Measurements from ENCODE around the gene TTLL5. TPM values are rescaled to one million over a fixed set of nuclear protein-coding genes. Genes with fewer than 3 reads are reported as not detected.

Gene TTLL5
- total and polyA plus RNA-seq, 3 experiments from 2014 or later: 12.5 to 35.1 (median 33.7) TPM

DNA sequence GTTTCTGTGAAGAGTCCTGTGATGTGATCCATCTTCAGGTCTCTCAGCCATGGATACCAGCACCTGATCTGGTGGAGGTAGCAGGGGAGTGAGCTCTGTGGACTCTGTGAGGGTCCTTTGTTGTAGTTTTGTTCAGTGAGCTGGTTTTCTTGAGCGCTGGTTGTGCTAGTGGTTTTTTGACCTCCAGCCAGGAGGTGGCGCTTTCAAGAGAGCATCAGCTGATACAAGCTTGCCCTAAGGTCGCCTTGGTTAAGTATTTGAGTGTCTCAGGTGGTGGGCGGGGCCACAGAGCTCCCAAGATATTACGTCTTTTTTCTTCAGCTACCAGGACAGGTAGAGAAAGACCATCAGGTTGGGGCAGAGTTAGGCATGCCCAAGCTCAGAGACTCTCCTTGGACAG, 139.7 kb downstream of the TTLL5 start:
- no peaks in the 10 kb centered on the region for H3K4me1 Mint-ChIP-seq
- no peak overlapping the region for H3K27ac ChIP-seq (ENCODE audit: low read depth, low read length)
- H3K4me3 ChIP-seq (ENCODE audit: low read length): no peak overlapping the region
- no peaks in the 10 kb centered on the region for H3K4me1 ChIP-seq (ENCODE audit: insufficient read depth, low read length)
- no peaks in the 10 kb centered on the region for H3K36me3 ChIP-seq (ENCODE audit: insufficient read depth, low read length)
- peaks cover 6 to 14% (median 9%) of the 10 kb centered on the region in 5 donors for H3K9me3 Mint-ChIP-seq
- peak overlapping the region in 1 of 8 donors; percentile 87 for H3K27ac Mint-ChIP-seq
- peaks cover 31 to 61% (median 54%) of the 10 kb centered on the region in 3 donors for H3K36me3 Mint-ChIP-seq
- CTCF ChIA-PET: interaction anchor here (2.0 kb wide), 1 partner anchor 182 kb away, joined by 5 read pairs; the partner anchor contains the start of gene TGFB3
- no peaks in the 10 kb centered on the region for H3K27me3 Mint-ChIP-seq
- H3K4me3 Mint-ChIP-seq: no peak overlapping the region
- no peaks in the 10 kb centered on the region for H3K9me3 ChIP-seq (ENCODE audit: low read length)
- H3K27me3 ChIP-seq (ENCODE audit: insufficient read depth, low read length, poor library complexity, severe bottlenecking): no peaks in the 10 kb centered on the region
- POLR2A ChIA-PET: no interaction called here
- no peak for DNase-seq

DNA sequence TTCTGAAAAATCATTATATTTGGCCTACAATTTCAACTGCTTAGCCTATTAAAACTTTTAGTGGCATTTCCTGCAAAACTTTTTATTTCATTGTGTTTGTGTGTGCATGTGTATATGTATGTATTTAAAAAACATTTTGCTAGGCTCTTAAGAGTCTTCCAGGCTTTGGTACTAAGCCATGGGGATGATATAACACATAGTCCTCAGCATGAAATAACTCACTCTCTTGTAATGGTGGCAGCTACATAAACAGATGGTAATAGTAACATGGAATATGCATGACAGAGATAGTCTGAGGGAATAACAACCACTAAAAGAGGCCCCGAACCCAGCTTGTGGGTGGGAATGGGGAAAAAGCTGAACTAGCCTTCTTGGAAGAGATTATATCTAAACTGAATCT, 141.4 kb downstream of the TTLL5 start:
- Histone ChIP-seq H3K4me3 (ENCODE audit: low read length) (no peak overlapping the region), H3K27ac (ENCODE audit: low read depth, low read length) (no peak overlapping the region), H3K4me1 (ENCODE audit: insufficient read depth, low read length) (no peaks in the 10 kb centered on the region), H3K36me3 (ENCODE audit: insufficient read depth, low read length) (no peaks in the 10 kb centered on the region), H3K27me3 (ENCODE audit: insufficient read depth, low read length, poor library complexity, severe bottlenecking) (no peaks in the 10 kb centered on the region), H3K9me3 (ENCODE audit: low read length) (no peaks in the 10 kb centered on the region)
- Mint-ChIP-seq H3K27me3 (no peaks in the 10 kb centered on the region), H3K27ac (no peak overlapping the region), H3K36me3 (peaks cover 37 to 55% (median 38%) of the 10 kb centered on the region in 3 donors), H3K4me3 (no peak overlapping the region), H3K4me1 (no peaks in the 10 kb centered on the region), H3K9me3 (peaks cover 6 to 12% (median 9%) of the 10 kb centered on the region in 5 donors)
- POLR2A ChIA-PET: no interaction called here
- CTCF ChIA-PET: interaction anchor here (0.9 to 1.0 kb wide), 2 partner anchors 11 to 104 kb away, joined by 3 read pairs; no protein-coding TSS in a partner anchor
- no peak for DNase-seq

DNA sequence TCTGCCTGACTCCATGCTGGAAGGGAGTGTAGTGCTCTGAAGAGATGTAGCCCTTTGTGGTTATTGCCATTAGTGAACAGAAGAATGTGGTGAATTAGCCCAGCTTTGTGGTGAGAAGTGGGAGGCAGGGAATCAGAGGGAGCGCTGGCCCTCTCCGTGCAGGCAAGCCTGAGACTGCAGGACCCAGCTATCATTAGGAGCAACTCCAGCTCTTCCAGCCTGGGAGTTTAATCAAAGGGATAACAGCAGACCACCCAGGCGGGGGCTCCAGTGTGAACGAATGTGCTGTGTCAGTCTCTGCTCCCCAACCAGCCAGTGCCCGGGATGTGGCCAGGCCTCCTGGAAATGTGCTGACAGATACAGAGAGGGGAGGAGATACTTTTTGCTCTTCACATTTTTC, 142.7 kb downstream of the TTLL5 start:
- peaks cover 24 to 47% (median 32%) of the 10 kb centered on the region in 3 donors for H3K36me3 Mint-ChIP-seq

DNA sequence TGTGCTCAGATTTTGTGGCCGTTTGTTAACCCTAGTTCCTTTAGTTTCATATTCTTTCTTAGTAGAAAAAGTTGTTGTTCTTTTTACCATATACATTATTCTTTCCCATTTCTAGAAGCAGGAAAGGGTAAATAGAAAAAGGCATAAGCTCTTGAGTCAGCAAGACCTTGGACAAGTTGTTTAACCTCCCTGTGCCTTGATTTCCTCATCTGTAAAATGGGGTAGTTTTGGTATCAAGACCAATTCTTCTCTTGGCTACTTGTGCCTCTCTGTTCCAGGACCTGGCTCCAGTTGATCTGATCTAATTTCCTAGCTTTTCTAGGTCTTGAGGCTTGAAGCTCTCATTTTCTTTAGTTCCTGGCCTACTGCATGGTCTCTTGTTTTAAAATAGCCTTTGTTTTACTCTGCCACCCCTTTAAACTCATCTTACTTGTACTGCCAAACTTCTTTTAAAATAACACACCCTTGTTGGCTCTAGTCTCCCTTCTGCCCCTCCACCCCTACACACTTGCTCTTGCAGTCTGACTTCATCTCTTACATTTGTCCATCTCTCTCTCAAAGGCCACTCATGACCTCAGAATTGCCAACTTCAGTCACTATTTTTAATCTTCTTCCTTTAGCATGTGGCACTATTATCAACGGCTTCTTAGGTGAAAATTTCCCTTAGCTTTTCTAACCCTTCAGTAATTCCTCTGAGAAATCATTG, 143.7 kb downstream of the TTLL5 start:
- H3K36me3 ChIP-seq (ENCODE audit: insufficient read depth, low read length): no peaks in the 10 kb centered on the region
- H3K9me3 ChIP-seq (ENCODE audit: low read length): no peaks in the 10 kb centered on the region
- H3K27me3 Mint-ChIP-seq: no peaks in the 10 kb centered on the region
- no peaks in the 10 kb centered on the region for H3K4me1 ChIP-seq (ENCODE audit: insufficient read depth, low read length)
- peaks cover 0 to 8% (median 2%) of the 10 kb centered on the region in 5 donors for H3K9me3 Mint-ChIP-seq
- POLR2A ChIA-PET: no interaction called here
- CTCF ChIA-PET: interaction anchor here (1.1 kb wide), 1 partner anchor 24 kb away, joined by 3 read pairs; no protein-coding TSS in a partner anchor
- peaks cover 15 to 38% (median 25%) of the 10 kb centered on the region in 3 donors for H3K36me3 Mint-ChIP-seq
- no peak for DNase-seq
- no peaks in the 10 kb centered on the region for H3K4me1 Mint-ChIP-seq
- peak overlapping the region in 1 of 8 donors; percentile 0 for H3K27ac Mint-ChIP-seq
- H3K27ac ChIP-seq (ENCODE audit: low read depth, low read length): no peak overlapping the region
- no peak overlapping the region for H3K4me3 Mint-ChIP-seq
- H3K4me3 ChIP-seq (ENCODE audit: low read length): no peak overlapping the region
- H3K27me3 ChIP-seq (ENCODE audit: insufficient read depth, low read length, poor library complexity, severe bottlenecking): no peaks in the 10 kb centered on the region

More for the DNA sequence above, 142.7 kb downstream of the TTLL5 start:
- no peak overlapping the region for H3K4me3 Mint-ChIP-seq
- H3K9me3 ChIP-seq (ENCODE audit: low read length): no peaks in the 10 kb centered on the region
- H3K4me1 Mint-ChIP-seq: no peaks in the 10 kb centered on the region
- POLR2A ChIA-PET: no interaction called here
- no peak overlapping the region for H3K27ac ChIP-seq (ENCODE audit: low read depth, low read length)
- peak overlapping the region in 1 of 8 donors; percentile 2 for H3K27ac Mint-ChIP-seq
- no peaks in the 10 kb centered on the region for H3K27me3 ChIP-seq (ENCODE audit: insufficient read depth, low read length, poor library complexity, severe bottlenecking)
- H3K4me1 ChIP-seq (ENCODE audit: insufficient read depth, low read length): no peaks in the 10 kb centered on the region
- H3K9me3 Mint-ChIP-seq: peaks cover 3 to 12% (median 9%) of the 10 kb centered on the region in 5 donors
- no peak for DNase-seq
- H3K36me3 ChIP-seq (ENCODE audit: insufficient read depth, low read length): no peaks in the 10 kb centered on the region
- no peak overlapping the region for H3K4me3 ChIP-seq (ENCODE audit: low read length)
- CTCF ChIA-PET: no interaction called here
- no peaks in the 10 kb centered on the region for H3K27me3 Mint-ChIP-seq

DNA sequence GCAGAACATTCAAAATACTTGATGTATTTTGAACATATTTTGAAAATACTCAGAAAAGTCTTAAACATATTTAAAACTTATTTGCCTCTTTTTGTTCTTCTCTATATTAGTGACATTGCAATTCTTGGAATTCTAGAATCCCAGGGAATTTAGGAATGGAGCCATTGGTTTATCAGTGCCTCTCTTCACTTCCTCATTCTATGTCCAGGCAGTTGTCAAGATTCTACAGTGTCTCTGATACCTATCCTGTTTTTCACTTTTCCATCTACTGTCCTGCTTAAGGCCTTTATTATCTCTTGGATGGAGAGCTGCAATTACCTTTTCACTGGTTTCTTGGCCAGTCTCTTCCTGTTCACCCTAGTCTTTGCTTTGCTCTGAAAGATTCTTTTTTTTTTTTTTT, 144.6 kb downstream of the TTLL5 start:
- POLR2A ChIA-PET: no interaction called here
- Mint-ChIP-seq H3K27ac (peak overlapping the region in 1 of 8 donors; percentile 24), H3K4me3 (no peak overlapping the region), H3K9me3 (peaks cover 0 to under 1% (median 0%) of the 10 kb centered on the region in 5 donors), H3K4me1 (no peaks in the 10 kb centered on the region), H3K27me3 (no peaks in the 10 kb centered on the region), H3K36me3 (peaks cover 6 to 32% (median 25%) of the 10 kb centered on the region in 3 donors)
- Histone ChIP-seq H3K27me3 (ENCODE audit: insufficient read depth, low read length, poor library complexity, severe bottlenecking) (no peaks in the 10 kb centered on the region), H3K27ac (ENCODE audit: low read depth, low read length) (no peak overlapping the region), H3K36me3 (ENCODE audit: insufficient read depth, low read length) (no peaks in the 10 kb centered on the region), H3K9me3 (ENCODE audit: low read length) (no peaks in the 10 kb centered on the region), H3K4me1 (ENCODE audit: insufficient read depth, low read length) (no peaks in the 10 kb centered on the region), H3K4me3 (ENCODE audit: low read length) (no peak overlapping the region)
- no peak for DNase-seq
- CTCF ChIA-PET: interaction anchor here (1.1 kb wide), 1 partner anchor 25 kb away, joined by 3 read pairs; no protein-coding TSS in a partner anchor

- H3K27ac Mint-ChIP-seq: no peak overlapping the region
- H3K36me3 Mint-ChIP-seq: peaks cover 6 to 36% (median 24%) of the 10 kb centered on the region in 3 donors
- H3K36me3 ChIP-seq (ENCODE audit: insufficient read depth, low read length): no peaks in the 10 kb centered on the region
- no peak for DNase-seq
- no peak overlapping the region for H3K4me3 Mint-ChIP-seq
- no peaks in the 10 kb centered on the region for H3K27me3 Mint-ChIP-seq
- no peaks in the 10 kb centered on the region for H3K27me3 ChIP-seq (ENCODE audit: insufficient read depth, low read length, poor library complexity, severe bottlenecking)
- no peaks in the 10 kb centered on the region for H3K9me3 ChIP-seq (ENCODE audit: low read length)
- H3K4me1 Mint-ChIP-seq: no peaks in the 10 kb centered on the region
- H3K27ac ChIP-seq (ENCODE audit: low read depth, low read length): no peak overlapping the region
- CTCF ChIA-PET: no interaction called here
- POLR2A ChIA-PET: no interaction called here
- no peaks in the 10 kb centered on the region for H3K4me1 ChIP-seq (ENCODE audit: insufficient read depth, low read length)
- H3K9me3 Mint-ChIP-seq: no peaks in the 10 kb centered on the region
- no peak overlapping the region for H3K4me3 ChIP-seq (ENCODE audit: low read length)
Measured at GRCh38 chr14:75806352-75806832, 145.3 kb downstream of the TTLL5 start.

DNA sequence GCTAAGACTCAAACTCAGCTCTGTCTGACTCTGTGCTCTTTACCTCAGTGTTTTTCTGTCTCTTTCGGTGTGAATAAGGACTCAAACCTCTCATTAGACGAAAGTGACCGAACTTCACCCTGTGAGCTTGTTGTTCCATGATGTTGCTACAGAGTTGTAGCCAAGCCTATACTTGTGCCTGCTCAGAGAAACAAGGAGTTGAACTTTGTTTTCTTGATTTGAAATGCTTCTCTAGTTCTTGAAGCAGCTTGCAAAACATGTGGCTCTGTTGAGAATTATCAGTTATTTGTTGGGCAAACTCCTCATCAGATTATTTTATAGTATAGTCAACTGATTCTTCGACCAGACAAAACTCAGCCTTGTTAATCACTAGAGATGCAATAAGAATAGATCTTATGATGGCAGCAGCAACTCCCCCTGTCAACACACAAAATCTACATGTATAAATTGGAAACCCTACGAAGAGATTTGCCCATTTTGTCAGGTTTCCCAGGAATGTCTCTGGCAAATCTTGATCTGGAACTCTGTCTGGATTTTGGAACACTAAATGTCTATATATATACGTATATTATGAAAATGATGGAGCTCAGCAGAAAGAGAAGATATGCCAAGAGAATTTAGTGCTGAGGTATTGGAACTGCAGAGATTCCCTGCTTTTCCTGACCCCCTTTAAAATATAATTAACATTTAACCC, 146.8 kb downstream of the TTLL5 start:
- H3K27me3 ChIP-seq (ENCODE audit: insufficient read depth, low read length, poor library complexity, severe bottlenecking): no peaks in the 10 kb centered on the region
- no peaks in the 10 kb centered on the region for H3K4me1 ChIP-seq (ENCODE audit: insufficient read depth, low read length)
- Mint-ChIP-seq H3K9me3 (no peaks in the 10 kb centered on the region), H3K36me3 (peaks cover 2 to 43% (median 20%) of the 10 kb centered on the region in 3 donors), H3K27ac (peak overlapping the region in 1 of 8 donors; percentile 7), H3K27me3 (no peaks in the 10 kb centered on the region), H3K4me1 (no peaks in the 10 kb centered on the region), H3K4me3 (no peak overlapping the region)
- H3K9me3 ChIP-seq (ENCODE audit: low read length): no peaks in the 10 kb centered on the region
- H3K36me3 ChIP-seq (ENCODE audit: insufficient read depth, low read length): no peaks in the 10 kb centered on the region
- DNase-seq: no peak
- H3K27ac ChIP-seq (ENCODE audit: low read depth, low read length): no peak overlapping the region
- ChIA-PET POLR2A (no interaction called here), CTCF (no interaction called here)
- no peak overlapping the region for H3K4me3 ChIP-seq (ENCODE audit: low read length)
